DOHH2 (cell line): ENCODE measurements around the gene PRKN.

ENCODE experiments used
- CTCF ChIP-seq: fragments of 200-600 bp; sonication (generic); IDR thresholded peaks from one replicate; pipeline ENCODE4 v1.5.1; 2014; ENCODE audit warnings: antibody characterized with exemption, mild to moderate bottlenecking, low read depth, low read length; ENCODE audit not compliant: poor library complexity, severe bottlenecking
- EZH2phosphoT487 ChIP-seq: fragments of 200-600 bp; sonication (generic); IDR thresholded peaks from 2 replicates; pipeline ENCODE4 v1.6.1; 2017; ENCODE audit warnings: borderline replicate concordance, mild to moderate bottlenecking, antibody characterized with exemption, low read length, moderate library complexity, mixed read lengths

- TF ChIP-seq CTCF (no peak), EZH2phosphoT487 (no peak)
Observed at GRCh38 chr6:161644521-161644920, 1083.0 kb downstream of the PRKN start.
